Esophagus squamous epithelium (tissue), 5 donors: ENCODE results near the gene PIF1. TPM values are rescaled to one million over a fixed set of nuclear protein-coding genes. Genes with fewer than 3 reads are reported as not detected.

Source experiments
- DNase-seq: peaks from one replicate; lab custom pipeline; 2025; lab: John Stamatoyannopoulos, UW
- H3K27ac ChIP-seq, 4 donors: fragments of 200-600 bp; sonication (generic); one replicate each; pipeline ENCODE4 v1.5.1; 2016 to 2019; ENCODE audit warnings: mild to moderate bottlenecking in 1 of 4
- H3K27me3 ChIP-seq, 4 donors: fragments of 200-600 bp; sonication (generic); 1 replicate in 3 of 4; 2 replicates in 1 of 4; pipeline versions ENCODE4 v1.5.1 to v1.6.0; 2017 to 2021; ENCODE audit warnings: antibody characterized with exemption in 1 of 4
- H3K36me3 ChIP-seq, 3 donors: fragments of 200-600 bp; sonication (generic); one replicate each; pipeline ENCODE4 v1.5.1; 2016 to 2019
- H3K4me1 ChIP-seq, 3 donors: fragments of 200-600 bp; sonication (generic); one replicate each; pipeline ENCODE4 v1.5.1; 2017 to 2019
- H3K4me3 ChIP-seq, 4 donors: fragments of 200-600 bp; sonication (generic); 1 replicate in 3 of 4; 2 replicates in 1 of 4; pipeline ENCODE4 v1.5.1; 2016 to 2019; ENCODE audit warnings: mild to moderate bottlenecking in 2 of 4, moderate library complexity in 1 of 4
- H3K9me3 ChIP-seq, 3 donors: fragments of 200-600 bp; sonication (generic); one replicate each; pipeline ENCODE4 v1.5.1; 2016 to 2019
- CTCF ChIP-seq, 6 experiments: fragments of 450-650 bp in 4 of 6; fragments of 200-600 bp in 2 of 6; sonication (generic) in 2 of 6; IDR thresholded peaks; one replicate each; pipeline ENCODE4 v1.5.1; 2016 to 2019; ENCODE audit warnings: antibody characterized with exemption in 6 of 6, mild to moderate bottlenecking in 4 of 6, moderate library complexity in 4 of 6
- POLR2A ChIP-seq, 4 donors: fragments of 450-650 bp; IDR thresholded peaks; one replicate each; pipeline ENCODE4 v1.6.1; 2017; ENCODE audit warnings: antibody characterized with exemption in 4 of 4, mild to moderate bottlenecking in 4 of 4, moderate library complexity in 3 of 4
- WGBS, 2 donors: methylation state at CpG; one replicate each; pipeline ENCODE4 v1.1.5; 2018; 5-methylcytosine and 5-hydroxymethylcytosine counted together
- intact Hi-C: fragments of 100-400 bp; cut with DNase I; formaldehyde crosslinking; loops from one replicate; pipeline ENCODE4 v1.15.0; 2022
- total RNA-seq, 4 donors: library from RNA; depleted of rRNA; stranded (reverse); fragments of >200 nt; gene quantifications; one replicate each; pipeline ENCODE4 v1.1.0, GENCODE V29; 2016
- donor health status: DM: yes; HTN: yes; CAD: no.

PIF1 gene
- total RNA-seq, 4 donors from 2014 or later: 1.8 to 17.5 (median 3.8) TPM

DNA sequence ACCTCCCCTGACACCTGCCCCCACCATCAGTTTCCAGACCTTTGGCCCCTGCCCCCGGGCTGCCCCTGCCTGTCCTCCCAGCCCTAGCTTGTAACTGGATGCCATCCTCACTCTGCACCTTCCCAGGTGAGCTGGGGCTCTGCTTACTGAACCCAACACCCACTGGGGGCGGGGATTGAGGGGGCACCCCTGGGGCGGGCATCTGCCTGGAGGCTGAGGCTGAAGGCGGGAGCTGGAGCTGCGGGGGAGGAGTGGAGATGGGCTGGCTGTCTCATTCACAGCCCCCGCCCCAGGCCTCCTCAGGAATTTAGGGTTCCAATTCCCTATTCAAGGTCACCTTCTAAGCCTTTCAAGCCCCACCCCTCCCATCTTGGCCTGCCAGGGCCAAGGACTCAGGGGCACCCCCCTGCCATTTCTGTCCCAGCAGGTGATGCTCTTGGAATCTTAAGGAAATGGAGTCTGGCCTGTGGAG lies 17.7 kb downstream of the PIF1 start:
- 20% methylated on average over 1 of the region's 6 CpGs; no CpG with 5 or more reads in 1 of the 2 donors for WGBS, 2 donors
- H3K4me3 ChIP-seq: peak overlapping the region in 2 of 4 donors; percentile 11 to 40
- no peak for TF ChIP-seq POLR2A (IDR thresholded peaks at IDR 0.05)
- TF ChIP-seq CTCF (IDR thresholded peaks at IDR 0.05): no peak
- H3K27me3 ChIP-seq: peaks cover 0 to 5% (median 0%) of the 10 kb centered on the region in 4 donors
- no peaks in the 10 kb centered on the region for H3K36me3 ChIP-seq
- H3K9me3 ChIP-seq: no peaks in the 10 kb centered on the region
- DNase-seq: no peak
- peak overlapping the region; percentile 65 to 88 (median 76) for H3K27ac ChIP-seq
- peaks cover 0 to 21% (median 5%) of the 10 kb centered on the region in 3 donors for H3K4me1 ChIP-seq
- intact Hi-C loops: loop anchor here (5.0 kb wide), 1 partner anchor 65 kb away; no protein-coding TSS in a partner anchor

DNA sequence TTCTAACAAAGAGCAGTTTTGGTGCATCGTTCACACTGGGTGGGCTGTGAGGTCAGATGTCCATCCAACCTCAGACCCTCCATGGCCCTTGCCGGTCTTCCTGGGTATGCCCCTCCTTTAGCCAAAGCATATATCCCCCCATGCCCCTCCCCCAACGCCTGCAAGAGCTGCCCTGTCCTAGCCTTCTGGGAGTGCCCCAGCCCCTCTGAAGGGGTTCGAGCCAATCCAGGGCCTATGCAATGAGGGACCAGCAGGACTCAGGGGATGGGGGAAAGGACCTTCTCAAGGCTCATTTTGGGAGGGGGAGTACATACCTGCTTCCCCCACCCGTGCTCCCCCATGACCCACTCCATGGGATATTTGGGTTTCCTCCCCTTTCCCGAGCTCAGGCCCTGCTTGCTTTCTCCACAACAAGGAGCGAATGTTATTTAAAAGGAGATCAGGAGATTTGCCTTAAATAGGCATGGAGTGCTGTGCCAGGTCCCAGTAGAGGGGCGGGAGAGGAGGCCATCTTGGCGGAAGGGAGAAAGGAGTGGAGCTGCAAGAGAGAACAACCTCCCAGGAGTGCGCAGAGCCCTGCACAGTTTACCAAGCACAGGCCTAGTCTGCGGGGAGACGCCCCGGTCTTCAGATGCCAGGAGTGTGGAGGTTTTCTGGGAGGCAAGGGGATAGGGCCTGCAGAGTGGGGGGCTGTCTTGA lies 18.2 kb downstream of the PIF1 start:
- H3K4me1 ChIP-seq: peaks cover 0 to 22% (median 5%) of the 10 kb centered on the region in 3 donors
- WGBS, 2 donors: 63 to 66% methylated on average over 6 to 9 of the region's 13 CpGs
- H3K9me3 ChIP-seq: no peaks in the 10 kb centered on the region
- peak overlapping the region; percentile 65 to 88 (median 76) for H3K27ac ChIP-seq
- H3K27me3 ChIP-seq: peaks cover 0 to 5% (median 0%) of the 10 kb centered on the region in 4 donors
- H3K4me3 ChIP-seq: peak overlapping the region in 2 of 4 donors; percentile 11 to 40
- no peak for TF ChIP-seq CTCF (IDR thresholded peaks at IDR 0.05)
- TF ChIP-seq POLR2A (IDR thresholded peaks at IDR 0.05): no peak
- intact Hi-C loops: loop anchor here (5.0 kb wide), 1 partner anchor 65 kb away; no protein-coding TSS in a partner anchor
- DNase-seq: no peak
- H3K36me3 ChIP-seq: no peaks in the 10 kb centered on the region

GRCh38 chr15:64806509-64806908 lies 18.9 kb downstream of the PIF1 start:
- H3K4me1 ChIP-seq: peaks cover 0 to 21% (median 5%) of the 10 kb centered on the region in 3 donors
- peak overlapping the region; percentile 33 to 88 (median 76) for H3K27ac ChIP-seq
- 57 to 88% methylated on average over 4 to 5 of the region's 6 CpGs for WGBS, 2 donors
- TF ChIP-seq CTCF (IDR thresholded peaks at IDR 0.05): no peak
- no peak for TF ChIP-seq POLR2A (IDR thresholded peaks at IDR 0.05)
- DNase-seq: no peak
- intact Hi-C loops: loop anchor here (5.0 kb wide), 1 partner anchor 64 kb away; no protein-coding TSS in a partner anchor
- H3K9me3 ChIP-seq: no peaks in the 10 kb centered on the region
- no peak overlapping the region for H3K4me3 ChIP-seq
- no peaks in the 10 kb centered on the region for H3K36me3 ChIP-seq
- H3K27me3 ChIP-seq: peaks cover 0 to 5% (median 0%) of the 10 kb centered on the region in 4 donors

DNA sequence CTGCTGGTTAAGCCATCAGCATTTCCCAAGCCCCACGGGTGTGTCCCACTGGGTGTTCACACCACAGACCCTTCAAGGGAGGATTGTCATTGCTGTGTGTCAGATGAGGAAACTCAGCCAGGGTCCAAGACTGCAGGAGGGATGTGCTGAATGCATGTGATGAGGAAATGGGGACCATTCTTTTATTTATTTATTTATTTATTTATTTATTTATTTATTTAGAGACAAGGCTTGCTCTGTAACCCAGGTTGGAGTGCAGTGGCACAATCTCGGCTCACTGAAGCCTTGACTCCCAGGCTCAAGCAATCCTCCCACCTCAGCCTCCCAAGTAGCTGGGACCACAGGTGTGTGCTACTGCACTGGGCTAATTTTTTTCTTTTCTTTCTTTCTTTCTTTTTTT lies 20.8 kb downstream of the PIF1 start:
- no peaks in the 10 kb centered on the region for H3K36me3 ChIP-seq
- DNase-seq: no peak
- peaks cover 0 to 5% (median 0%) of the 10 kb centered on the region in 4 donors for H3K27me3 ChIP-seq
- no peak overlapping the region for H3K27ac ChIP-seq
- TF ChIP-seq POLR2A (IDR thresholded peaks at IDR 0.05): no peak
- no peaks in the 10 kb centered on the region for H3K9me3 ChIP-seq
- H3K4me3 ChIP-seq: no peak overlapping the region
- intact Hi-C loops: loop anchor here (5.0 kb wide), 1 partner anchor 62 kb away; no protein-coding TSS in a partner anchor
- WGBS, 2 donors: 29 to 55% methylated on average over 2 of the region's 2 CpGs
- peaks cover 0 to 7% (median 0%) of the 10 kb centered on the region in 3 donors for H3K4me1 ChIP-seq

GRCh38 chr15:64803526-64803925 lies 21.9 kb downstream of the PIF1 start:
- H3K36me3 ChIP-seq: no peaks in the 10 kb centered on the region
- H3K27ac ChIP-seq: no peak overlapping the region
- WGBS, 2 donors: 100% methylated on average over 1 of the region's 1 CpG
- intact Hi-C loops: no loop called here
- H3K4me1 ChIP-seq: peaks cover 0 to 7% (median 0%) of the 10 kb centered on the region in 3 donors
- H3K27me3 ChIP-seq: peaks cover 0 to 5% (median 0%) of the 10 kb centered on the region in 4 donors
- TF ChIP-seq CTCF (IDR thresholded peaks at IDR 0.05): no peak
- no peak for TF ChIP-seq POLR2A (IDR thresholded peaks at IDR 0.05)
- H3K4me3 ChIP-seq: no peak overlapping the region
- no peaks in the 10 kb centered on the region for H3K9me3 ChIP-seq
- DNase-seq: no peak
